ENCODE measurements around the gene GAL3ST3.

Gene GAL3ST3

DNA sequence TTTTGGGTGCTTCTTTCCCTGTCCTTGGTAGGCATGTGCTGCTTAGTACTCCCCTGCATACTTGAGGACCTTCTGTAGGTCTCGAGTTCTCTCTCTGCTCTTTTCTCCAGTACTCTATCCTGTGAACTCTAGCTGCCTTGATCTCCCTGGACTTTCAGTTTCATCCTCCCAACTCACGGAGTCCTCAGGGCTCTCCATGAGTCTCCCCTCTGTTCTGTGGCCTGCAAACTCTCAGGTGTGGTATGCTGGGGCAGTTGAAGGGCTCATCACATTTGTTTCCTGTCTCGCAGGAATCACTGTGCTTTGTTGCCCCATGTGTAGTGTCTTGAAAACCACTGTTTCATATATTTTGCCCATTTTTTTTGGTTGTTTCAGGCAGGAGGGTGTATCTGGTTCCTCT lies 17.8 kb upstream of the GAL3ST3 start:
- H3K4me3 ChIP-seq (ENCODE audit: low read length), result no peak overlapping the region
- peak overlapping the region; percentile 4; the same call in 1 of the 2 replicates for H3K4me2 ChIP-seq (ENCODE audit: low read depth, low read length)
- H2AFZ ChIP-seq (ENCODE audit: low read length), result no peak overlapping the region
- no peaks in the 10 kb centered on the region for H3K9me3 ChIP-seq (replicated peaks; ENCODE audit: insufficient read depth, low read length)
- H3K79me2 ChIP-seq (ENCODE audit: low read length), result peaks cover 66% of the 10 kb centered on the region
- H3K36me3 ChIP-seq (replicated peaks; ENCODE audit: insufficient read depth, low read length), result peaks cover 9% of the 10 kb centered on the region
- no peak for TF ChIP-seq EZH2phosphoT487 (IDR thresholded peaks at IDR 0.05; ENCODE audit: low read length)
- no peak for TF ChIP-seq CTCF (IDR thresholded peaks at IDR 0.05; ENCODE audit: low read length)
- TF ChIP-seq EZH2 (optimal IDR thresholded peaks at IDR 0.05; ENCODE audit: low read depth, low read length), result no peak
- no peaks in the 10 kb centered on the region for H3K9me2 ChIP-seq (replicated peaks; ENCODE audit: insufficient read depth, low read length)
- peak overlapping the region; percentile 12; the same call in 1 of the 2 replicates for H3K9ac ChIP-seq (ENCODE audit: low read length)
- peaks cover 22% of the 10 kb centered on the region for H4K20me1 ChIP-seq (ENCODE audit: insufficient read depth, low read length)
- H3K27ac ChIP-seq (ENCODE audit: low read length), result peak overlapping the region; percentile 95; the same call in 1 of the 2 replicates
- DNase-seq, result peak; percentile 82
- no peaks in the 10 kb centered on the region for H3K27me3 ChIP-seq (replicated peaks; ENCODE audit: insufficient read depth, low read length)
- H3K4me1 ChIP-seq (ENCODE audit: low read length), result peaks cover 68% of the 10 kb centered on the region
- peaks cover 87% of the 10 kb centered on the region for H3F3A ChIP-seq (ENCODE audit: insufficient read depth, low read length)

DNA sequence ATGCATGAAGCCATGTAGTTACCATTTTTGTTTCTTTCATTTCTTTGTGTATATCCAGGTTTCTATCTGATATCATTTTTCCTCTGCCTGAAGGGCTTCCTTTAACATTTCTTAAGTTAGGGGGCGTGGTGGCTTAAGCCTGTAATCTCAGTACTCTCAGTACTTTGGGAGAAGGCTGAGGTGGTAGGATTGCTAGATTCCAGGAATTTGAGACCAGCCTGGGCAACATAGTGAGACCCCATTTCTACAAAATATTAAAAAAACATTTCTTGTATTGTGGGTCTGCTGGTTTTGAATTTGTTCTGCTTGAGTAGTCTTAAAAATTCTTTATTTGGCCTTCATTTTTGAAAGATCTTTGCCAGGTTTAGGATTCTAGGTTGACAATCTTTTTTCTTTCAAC lies 15.6 kb upstream of the GAL3ST3 start:
- Histone ChIP-seq H3K27me3 (replicated peaks; ENCODE audit: insufficient read depth, low read length) (no peaks in the 10 kb centered on the region), H4K20me1 (ENCODE audit: insufficient read depth, low read length) (peaks cover 26% of the 10 kb centered on the region), H3K36me3 (replicated peaks; ENCODE audit: insufficient read depth, low read length) (peaks cover 16% of the 10 kb centered on the region), H3K27ac (ENCODE audit: low read length) (no peak overlapping the region), H3K4me2 (ENCODE audit: low read depth, low read length) (no peak overlapping the region), H3K4me3 (ENCODE audit: low read length) (no peak overlapping the region), H3F3A (ENCODE audit: insufficient read depth, low read length) (peaks cover 81% of the 10 kb centered on the region), H3K9ac (ENCODE audit: low read length) (no peak overlapping the region), H2AFZ (ENCODE audit: low read length) (no peak overlapping the region), H3K9me2 (replicated peaks; ENCODE audit: insufficient read depth, low read length) (no peaks in the 10 kb centered on the region), H3K4me1 (ENCODE audit: low read length) (peaks cover 75% of the 10 kb centered on the region), H3K9me3 (replicated peaks; ENCODE audit: insufficient read depth, low read length) (no peaks in the 10 kb centered on the region), H3K79me2 (ENCODE audit: low read length) (peaks cover 80% of the 10 kb centered on the region)
- TF ChIP-seq EZH2 (optimal IDR thresholded peaks at IDR 0.05; ENCODE audit: low read depth, low read length) (no peak), CTCF (IDR thresholded peaks at IDR 0.05; ENCODE audit: low read length) (no peak)
- no peak for DNase-seq

GRCh38 chr11:66063900-66064299 lies 14.9 kb upstream of the GAL3ST3 start:
- no peak overlapping the region for H3K4me3 ChIP-seq (ENCODE audit: low read length)
- H3K36me3 ChIP-seq (replicated peaks; ENCODE audit: insufficient read depth, low read length), result peaks cover 16% of the 10 kb centered on the region
- H2AFZ ChIP-seq (ENCODE audit: low read length), result no peak overlapping the region
- H3F3A ChIP-seq (ENCODE audit: insufficient read depth, low read length), result peaks cover 74% of the 10 kb centered on the region
- TF ChIP-seq EZH2phosphoT487 (IDR thresholded peaks at IDR 0.05; ENCODE audit: low read length) (no peak), CTCF (IDR thresholded peaks at IDR 0.05; ENCODE audit: low read length) (no peak), EZH2 (optimal IDR thresholded peaks at IDR 0.05; ENCODE audit: low read depth, low read length) (no peak)
- H3K27me3 ChIP-seq (replicated peaks; ENCODE audit: insufficient read depth, low read length), result no peaks in the 10 kb centered on the region
- peaks cover 86% of the 10 kb centered on the region for H3K79me2 ChIP-seq (ENCODE audit: low read length)
- no peak overlapping the region for H3K9ac ChIP-seq (ENCODE audit: low read length)
- H3K4me1 ChIP-seq (ENCODE audit: low read length), result peaks cover 70% of the 10 kb centered on the region
- no peaks in the 10 kb centered on the region for H3K9me2 ChIP-seq (replicated peaks; ENCODE audit: insufficient read depth, low read length)
- H4K20me1 ChIP-seq (ENCODE audit: insufficient read depth, low read length), result peaks cover 29% of the 10 kb centered on the region
- no peaks in the 10 kb centered on the region for H3K9me3 ChIP-seq (replicated peaks; ENCODE audit: insufficient read depth, low read length)
- peak overlapping the region; percentile 5; the same call in 1 of the 2 replicates for H3K27ac ChIP-seq (ENCODE audit: low read length)
- DNase-seq, result no peak
- H3K4me2 ChIP-seq (ENCODE audit: low read depth, low read length), result 0 out of 2 replicates have a peak overlapping the region, but pooled peaks have one; percentile 8

All from MM.1S (cell line).